ENCODE measurements around the gene ADAM12.
A peak's percentile ranks its signal among the peaks of the same experiment; 100 is the strongest.

ADAM12 gene

DNA sequence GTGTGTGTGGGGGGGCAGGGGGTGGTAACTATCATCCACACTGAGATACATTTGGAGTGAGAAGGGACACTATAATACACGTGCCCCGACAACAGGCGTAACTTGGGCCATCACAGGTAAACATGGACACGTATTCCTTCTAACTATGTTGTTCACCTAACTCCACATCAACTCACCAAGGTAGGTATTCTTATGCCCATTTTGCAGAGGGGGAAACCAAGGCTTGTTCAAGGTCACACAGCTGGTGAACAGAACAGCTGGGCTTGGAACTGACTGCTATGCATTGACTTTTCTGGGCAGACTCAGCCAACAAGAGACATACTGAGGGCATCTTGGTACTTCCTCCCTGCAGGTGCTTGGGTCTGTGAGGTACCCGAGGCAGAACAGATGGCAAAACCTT lies 170.1 kb downstream of the ADAM12 start:
- TF ChIP-seq FOXM1 (IDR thresholded peaks at IDR 0.05; ENCODE audit: borderline replicate concordance) (no peak), FOXA1 (IDR thresholded peaks at IDR 0.05) (no peak), SP1 (IDR thresholded peaks at IDR 0.05) (no peak), L3MBTL2 (conservative IDR thresholded peaks at IDR 0.05) (no peak)
- DNase-seq (ENCODE audit: extremely low spot score), result no peak
- ChIA-PET CTCF (interaction anchor here (0.7 kb wide), 1 partner anchor 8 kb away, joined by 3 read pairs; no protein-coding TSS in a partner anchor), POLR2A (no interaction called here)

DNA sequence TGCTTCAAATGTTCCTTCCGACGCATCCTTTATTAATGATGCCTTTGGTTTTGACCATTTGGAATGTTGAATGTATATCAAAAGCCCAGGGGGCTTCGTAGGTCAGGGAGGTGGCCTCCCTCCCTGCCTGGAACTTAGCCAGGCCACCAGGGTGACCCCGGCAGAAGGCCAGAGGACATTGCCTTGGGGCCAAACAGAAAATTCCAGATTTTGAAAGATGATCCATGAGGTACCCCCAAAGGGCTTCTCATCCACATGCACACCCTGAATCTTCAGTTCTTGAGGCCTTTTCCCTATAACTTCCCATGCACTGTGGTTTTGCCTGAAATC lies 171.7 kb downstream of the ADAM12 start:
- DNase-seq (ENCODE audit: extremely low spot score), result no peak
- POLR2A ChIA-PET, result interaction anchor here (1.0 to 2.1 kb wide), 4 partner anchors 17 to 41 kb away, joined by 4 to 11 read pairs (median 6); no protein-coding TSS in a partner anchor
- CTCF ChIA-PET, result interaction anchor here (1.2 kb wide), 1 partner anchor 11 kb away, joined by 3 read pairs; no protein-coding TSS in a partner anchor
- TF ChIP-seq HDGF (IDR thresholded peaks at IDR 0.05; ENCODE audit: borderline replicate concordance), result no peak
- TF ChIP-seq CTBP1 (IDR thresholded peaks at IDR 0.05; ENCODE audit: borderline replicate concordance), result no peak
- TF ChIP-seq ARNT (IDR thresholded peaks at IDR 0.05), result no peak
- no peak for TF ChIP-seq SP1 (IDR thresholded peaks at IDR 0.05)
- no peak for TF ChIP-seq FOXM1 (IDR thresholded peaks at IDR 0.05; ENCODE audit: borderline replicate concordance)
- no peak for TF ChIP-seq TARDBP (IDR thresholded peaks at IDR 0.05)
- no peak for TF ChIP-seq ELF4 (IDR thresholded peaks at IDR 0.05)

DNA sequence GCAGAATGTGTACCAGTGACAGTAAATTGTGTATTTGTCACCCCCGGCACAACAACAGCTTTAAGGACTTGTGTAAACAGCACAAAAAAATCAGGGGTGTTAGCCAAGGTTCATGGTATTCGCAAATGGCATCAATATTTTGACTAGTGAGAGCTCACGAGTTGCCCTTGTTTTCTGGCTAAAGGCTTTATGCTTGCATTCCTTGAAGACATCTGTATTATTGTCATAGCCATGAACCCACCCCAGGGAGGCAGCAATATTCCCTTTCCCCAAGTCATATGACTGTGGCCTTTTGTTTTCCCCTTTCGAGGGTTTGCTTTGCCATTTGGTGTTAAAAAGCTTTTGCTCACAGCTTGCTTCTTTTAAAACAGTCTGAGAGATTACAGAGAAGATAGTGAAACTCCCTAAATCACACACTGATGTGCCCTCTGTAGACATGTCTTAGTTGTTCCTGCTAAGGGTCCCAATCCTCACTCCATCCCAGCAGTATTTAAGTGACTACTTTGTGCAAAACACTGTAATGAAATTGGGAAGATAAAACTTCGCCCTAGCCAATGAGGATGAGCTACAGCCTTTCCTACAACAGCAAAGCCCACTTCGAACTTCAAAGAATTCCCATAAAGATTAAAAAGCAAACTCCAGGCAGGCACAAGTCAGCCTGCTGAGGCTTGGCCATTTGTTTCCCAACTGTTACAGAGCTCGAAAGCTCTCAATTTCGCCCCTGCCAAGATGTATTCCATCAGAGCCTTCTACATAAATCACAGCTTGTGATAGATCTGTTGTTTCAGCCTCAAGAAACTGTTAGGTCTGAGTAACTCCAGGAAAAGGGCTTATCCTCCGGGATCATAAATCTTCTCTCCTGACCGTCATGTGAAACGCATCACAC lies 172.3 kb downstream of the ADAM12 start:
- TF ChIP-seq FOXA1 (IDR thresholded peaks at IDR 0.05), result no peak
- TF ChIP-seq, protein P1, sequence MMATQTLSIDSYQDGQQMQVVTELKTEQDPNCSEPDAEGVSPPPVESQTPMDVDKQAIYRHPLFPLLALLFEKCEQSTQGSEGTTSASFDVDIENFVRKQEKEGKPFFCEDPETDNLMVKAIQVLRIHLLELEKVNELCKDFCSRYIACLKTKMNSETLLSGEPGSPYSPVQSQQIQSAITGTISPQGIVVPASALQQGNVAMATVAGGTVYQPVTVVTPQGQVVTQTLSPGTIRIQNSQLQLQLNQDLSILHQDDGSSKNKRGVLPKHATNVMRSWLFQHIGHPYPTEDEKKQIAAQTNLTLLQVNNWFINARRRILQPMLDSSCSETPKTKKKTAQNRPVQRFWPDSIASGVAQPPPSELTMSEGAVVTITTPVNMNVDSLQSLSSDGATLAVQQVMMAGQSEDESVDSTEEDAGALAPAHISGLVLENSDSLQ (IDR thresholded peaks at IDR 0.05), result peak; percentile 96
- ChIA-PET CTCF (interaction anchor here (1.2 kb wide), 1 partner anchor 12 kb away, joined by 3 read pairs; no protein-coding TSS in a partner anchor), POLR2A (interaction anchor here (0.7 to 2.1 kb wide), 6 partner anchors 9 to 40 kb away, joined by 3 to 11 read pairs (median 4); no protein-coding TSS in a partner anchor)
- peak; percentile 69 for DNase-seq (ENCODE audit: extremely low spot score)

DNA sequence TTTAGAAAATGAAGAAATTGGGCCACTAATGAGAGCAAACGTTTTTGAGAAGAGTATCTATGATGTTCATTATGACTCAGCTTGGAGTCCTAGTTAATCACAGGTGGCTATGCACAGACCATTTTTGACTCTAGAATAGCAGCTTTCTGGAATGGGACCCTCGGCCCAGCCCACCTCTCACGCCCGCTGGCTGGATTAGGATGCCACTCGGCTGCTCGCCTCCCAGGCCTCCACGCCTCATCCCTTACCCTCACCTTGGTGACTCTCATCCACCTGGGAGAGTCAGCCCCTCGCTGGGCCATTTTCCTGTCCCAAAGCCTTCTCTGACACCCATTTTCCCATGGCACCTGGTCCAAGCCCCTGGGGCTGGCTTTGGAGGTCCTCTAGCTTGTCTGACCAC lies 173.6 kb downstream of the ADAM12 start:
- POLR2A ChIA-PET, result no interaction called here
- DNase-seq (ENCODE audit: extremely low spot score), result no peak
- CTCF ChIA-PET, result interaction anchor here (0.6 kb wide), 1 partner anchor 886 kb away, joined by 3 read pairs; no protein-coding TSS in a partner anchor
- TF ChIP-seq FOXA1 (IDR thresholded peaks at IDR 0.05) (no peak), LEF1 (IDR thresholded peaks at IDR 0.05; ENCODE audit: borderline replicate concordance) (no peak), FOXK2 (IDR thresholded peaks at IDR 0.05) (no peak), SP1 (IDR thresholded peaks at IDR 0.05) (no peak), HDGF (IDR thresholded peaks at IDR 0.05; ENCODE audit: borderline replicate concordance) (no peak), ZNF384 (IDR thresholded peaks at IDR 0.05) (no peak), BHLHE40 (IDR thresholded peaks at IDR 0.05; ENCODE audit: borderline replicate concordance) (no peak), CTBP1 (IDR thresholded peaks at IDR 0.05; ENCODE audit: borderline replicate concordance) (no peak), ELF4 (IDR thresholded peaks at IDR 0.05) (no peak), ARNT (IDR thresholded peaks at IDR 0.05) (no peak), L3MBTL2 (conservative IDR thresholded peaks at IDR 0.05) (no peak), SUZ12 (IDR thresholded peaks at IDR 0.05) (no peak), TARDBP (IDR thresholded peaks at IDR 0.05) (no peak)

DNA sequence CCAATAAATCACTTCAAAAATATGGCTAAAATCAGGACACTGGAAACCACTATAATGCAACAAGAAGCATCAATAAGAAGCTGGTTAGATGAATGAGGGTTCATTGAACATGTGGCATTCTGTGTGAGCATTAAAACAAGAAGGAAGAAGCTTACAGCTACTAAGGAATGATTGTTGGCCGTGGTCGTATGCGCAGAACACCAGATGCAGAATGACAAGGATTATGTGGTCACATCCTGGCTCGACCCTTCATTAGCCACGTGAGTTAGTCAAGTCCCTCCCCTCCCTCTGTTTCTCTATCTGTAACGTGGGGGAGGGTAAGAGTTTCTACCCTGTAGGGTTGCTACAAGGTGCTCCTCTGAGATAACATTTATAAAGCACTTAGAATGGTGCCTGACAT lies 174.3 kb downstream of the ADAM12 start:
- ChIA-PET CTCF (no interaction called here), POLR2A (no interaction called here)
- DNase-seq (ENCODE audit: extremely low spot score), result no peak
- TF ChIP-seq NFRKB (IDR thresholded peaks at IDR 0.05), result no peak
- no peak for TF ChIP-seq CTBP1 (IDR thresholded peaks at IDR 0.05; ENCODE audit: borderline replicate concordance)
- no peak for TF ChIP-seq L3MBTL2 (conservative IDR thresholded peaks at IDR 0.05)
- TF ChIP-seq FOXA1 (IDR thresholded peaks at IDR 0.05), result no peak
- no peak for TF ChIP-seq HDGF (IDR thresholded peaks at IDR 0.05; ENCODE audit: borderline replicate concordance)
- TF ChIP-seq SP1 (IDR thresholded peaks at IDR 0.05), result no peak
- no peak for TF ChIP-seq ZNF384 (IDR thresholded peaks at IDR 0.05)
- no peak for TF ChIP-seq SUZ12 (IDR thresholded peaks at IDR 0.05)
- TF ChIP-seq, protein P1 (IDR thresholded peaks at IDR 0.05), result no peak
- no peak for TF ChIP-seq ELF4 (IDR thresholded peaks at IDR 0.05)
- TF ChIP-seq TARDBP (IDR thresholded peaks at IDR 0.05), result no peak
- no peak for TF ChIP-seq FOXM1 (IDR thresholded peaks at IDR 0.05; ENCODE audit: borderline replicate concordance)
- no peak for TF ChIP-seq LEF1 (IDR thresholded peaks at IDR 0.05; ENCODE audit: borderline replicate concordance)
- no peak for TF ChIP-seq FOXK2 (IDR thresholded peaks at IDR 0.05)

DNA sequence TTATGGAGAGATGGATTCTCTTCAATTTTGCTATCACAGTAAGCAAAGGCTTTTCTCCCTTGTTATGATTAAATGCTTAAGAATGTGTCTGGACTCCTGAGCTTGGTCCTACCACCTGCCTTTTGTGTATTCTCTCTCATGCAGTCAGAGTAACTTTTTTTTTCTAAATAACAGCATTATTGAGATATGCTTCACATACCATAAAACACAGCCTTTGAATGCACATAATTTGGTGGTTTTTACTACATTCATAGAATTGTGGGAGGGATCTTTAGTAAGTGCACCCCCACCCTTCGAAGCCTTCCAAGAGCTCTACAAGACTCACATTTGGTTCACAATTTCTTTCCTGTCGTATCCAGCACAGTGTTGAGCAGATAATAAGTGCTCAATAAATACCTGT lies 175.5 kb downstream of the ADAM12 start:
- ChIA-PET POLR2A (no interaction called here), CTCF (interaction anchor here (0.7 to 1.1 kb wide), 2 partner anchors 13 to 279 kb away, joined by 3 to 4 read pairs; no protein-coding TSS in a partner anchor)
- no peak for DNase-seq (ENCODE audit: extremely low spot score)
- no peak for TF ChIP-seq FOXA1 (IDR thresholded peaks at IDR 0.05)
- TF ChIP-seq, protein P1 (IDR thresholded peaks at IDR 0.05), result no peak
- no peak for TF ChIP-seq CTBP1 (IDR thresholded peaks at IDR 0.05; ENCODE audit: borderline replicate concordance)
- no peak for TF ChIP-seq HDGF (IDR thresholded peaks at IDR 0.05; ENCODE audit: borderline replicate concordance)
- TF ChIP-seq FOXK2 (IDR thresholded peaks at IDR 0.05), result no peak
- no peak for TF ChIP-seq SP1 (IDR thresholded peaks at IDR 0.05)
- no peak for TF ChIP-seq SUZ12 (IDR thresholded peaks at IDR 0.05)
- no peak for TF ChIP-seq FOXM1 (IDR thresholded peaks at IDR 0.05; ENCODE audit: borderline replicate concordance)
- no peak for TF ChIP-seq NFRKB (IDR thresholded peaks at IDR 0.05)
- no peak for TF ChIP-seq LEF1 (IDR thresholded peaks at IDR 0.05; ENCODE audit: borderline replicate concordance)
- no peak for TF ChIP-seq BHLHE40 (IDR thresholded peaks at IDR 0.05; ENCODE audit: borderline replicate concordance)
- TF ChIP-seq L3MBTL2 (conservative IDR thresholded peaks at IDR 0.05), result no peak
- no peak for TF ChIP-seq TARDBP (IDR thresholded peaks at IDR 0.05)
- no peak for TF ChIP-seq ZNF384 (IDR thresholded peaks at IDR 0.05)
- no peak for TF ChIP-seq ELF4 (IDR thresholded peaks at IDR 0.05)
- no peak for TF ChIP-seq ARNT (IDR thresholded peaks at IDR 0.05)
